ENCODE results near the gene ZNF605. TPM values are rescaled to one million over a fixed set of nuclear protein-coding genes. Genes with fewer than 3 reads are reported as not detected.
A peak's percentile ranks its signal among the peaks of the same experiment; 100 is the strongest.
"Not testable (repeated sequence)": the region's sequence is repeated elsewhere in the genome, so short reads cannot be mapped to it uniquely, and the experiment has no call there.

Gene ZNF605
- 2.4 and 3.8 TPM in 2 replicates for total RNA-seq

- DNase-seq (ENCODE audit: low read depth in 2 of 2): peak; percentile 92
These were observed at the start of gene ZNF605 for GRCh38 chr12:132956011-132956788. TSS of gene ZNF605 (minus strand) at chr12:132956306. CDS start at chr12:132945635, 10,671 bp downstream.

- DNase-seq (ENCODE audit: low read depth in 2 of 2): no peak
These were observed 42.6 kb upstream of the ZNF605 start for GRCh38 chr12:132998741-132999140.

- peak; percentile 43 to 49 for DNase-seq (ENCODE audit: low read depth in 2 of 2)
These were observed 30.7 kb upstream of the ZNF605 start for GRCh38 chr12:132986885-132987225.

GRCh38 chr12:132986001-132986884, 30.1 kb upstream of the ZNF605 start, which contains the start of gene ZNF26:
TSS of gene ZNF26 (plus strand) at chr12:132986367. CDS start at chr12:132986841, 474 bp downstream.
- peak; percentile 95 to 96 for DNase-seq (ENCODE audit: low read depth in 2 of 2)

- DNase-seq (ENCODE audit: low read depth in 2 of 2): peak in 1 of 2 donors; percentile 34
These were observed 20.8 kb upstream of the ZNF605 start for GRCh38 chr12:132976870-132977269.

- DNase-seq (ENCODE audit: low read depth in 2 of 2): no peak
These were observed 16.3 kb upstream of the ZNF605 start for GRCh38 chr12:132972374-132972773.

- no peak for DNase-seq (ENCODE audit: low read depth in 2 of 2)
These were observed 11.6 kb upstream of the ZNF605 start for GRCh38 chr12:132967736-132968135.

- no peak for DNase-seq (ENCODE audit: low read depth in 2 of 2)
These were observed 10.7 kb upstream of the ZNF605 start for GRCh38 chr12:132966676-132967415.

- no peak for DNase-seq (ENCODE audit: low read depth in 2 of 2)
These were observed 9.7 kb upstream of the ZNF605 start for GRCh38 chr12:132965796-132966195.

- peak; percentile 32 to 50 for DNase-seq (ENCODE audit: low read depth in 2 of 2)
These were observed 7.8 kb upstream of the ZNF605 start for GRCh38 chr12:132963947-132964346.

- DNase-seq (ENCODE audit: low read depth in 2 of 2): not testable (repeated sequence)
These were observed 5.7 kb upstream of the ZNF605 start for GRCh38 chr12:132961790-132962189.

- DNase-seq (ENCODE audit: low read depth in 2 of 2): peak; percentile 63 to 66
These were observed 754 bp downstream of the ZNF605 start for GRCh38 chr12:132955094-132956010.

- no peak for DNase-seq (ENCODE audit: low read depth in 2 of 2)
These were observed 1.5 kb downstream of the ZNF605 start for GRCh38 chr12:132954471-132955048.

- no peak for DNase-seq (ENCODE audit: low read depth in 2 of 2)
These were observed 2.3 kb downstream of the ZNF605 start for GRCh38 chr12:132953771-132954170.

- DNase-seq (ENCODE audit: low read depth in 2 of 2): no peak
These were observed 3.0 kb downstream of the ZNF605 start for GRCh38 chr12:132953163-132953425.

GRCh38 chr12:132952371-132953162, 3.5 kb downstream of the ZNF605 start:
- no peak for DNase-seq (ENCODE audit: low read depth in 2 of 2)

GRCh38 chr12:132951649-132952048, 4.5 kb downstream of the ZNF605 start:
- DNase-seq (ENCODE audit: low read depth in 2 of 2): no peak

GRCh38 chr12:132950844-132951535, 5.1 kb downstream of the ZNF605 start:
- no peak for DNase-seq (ENCODE audit: low read depth in 2 of 2)
